H1 (cell line): Measurements from ENCODE around the gene MFNG. TPM values are rescaled to one million over a fixed set of nuclear protein-coding genes. Genes with fewer than 3 reads are reported as not detected.

Source experiments
- CTCF ChIA-PET: fragments of 300-600 bp; sonication (Branson Sonifier 250); formaldehyde crosslinking; loops from one replicate; lab custom pipeline; 2021; ENCODE audit not compliant: partially characterized antibody; lab: Charles Lee
- POLR2A ChIA-PET: fragments of 300-600 bp; sonication (Branson Sonifier 250); formaldehyde crosslinking; loops from one replicate; lab custom pipeline; 2021; ENCODE audit warnings: inconsistent platforms; ENCODE audit not compliant: partially characterized antibody; lab: Charles Lee
- DNase-seq, 2 experiments: peaks; one replicate each; pipeline versions ENCODE4 v3.0.0 to v3.0.0-alpha.2; 2010 to 2022; ENCODE audit warnings: low spot score in 2 of 2, low read depth in 1 of 2, mixed read lengths in 1 of 2
- FAIRE-seq: peaks from 2 replicates; lab custom pipeline; 2011; peaks lifted over from hg19 to GRCh38; lab: Jason Lieb, UNC
- H2AFZ ChIP-seq: 2 replicates; pipeline ENCODE4 v1.8.1; 2012; ENCODE audit warnings: low read length, inconsistent platforms
- H2AK5ac ChIP-seq: 2 replicates; pipeline ENCODE4 v1.6.1; 2013; ENCODE audit warnings: low read depth, low read length
- H2BK120ac ChIP-seq: replicated peaks from 2 replicates; pipeline ENCODE3; 2013; ENCODE audit warnings: low read depth, low read length, inconsistent platforms
- H2BK12ac ChIP-seq: 2 replicates; pipeline ENCODE4 v1.6.1; 2013; ENCODE audit warnings: low read depth, low read length
- H2BK15ac ChIP-seq: 2 replicates; pipeline ENCODE4 v1.6.1; 2013; ENCODE audit warnings: low read length
- H2BK20ac ChIP-seq: 2 replicates; pipeline ENCODE4 v1.6.1; 2013; ENCODE audit warnings: low read length
- H2BK5ac ChIP-seq: 2 replicates; pipeline ENCODE4 v1.6.1; 2013; ENCODE audit warnings: low read depth, low read length
- H3K14ac ChIP-seq: 2 replicates; pipeline ENCODE4 v1.6.1; 2013; ENCODE audit warnings: inconsistent platforms; ENCODE audit not compliant: insufficient read length
- H3K18ac ChIP-seq: 2 replicates; pipeline ENCODE4 v1.6.1; 2013; ENCODE audit warnings: low read length; ENCODE audit errors: extremely low read depth
- H3K23ac ChIP-seq: 2 replicates; pipeline ENCODE4 v1.6.1; 2013; ENCODE audit warnings: inconsistent platforms; ENCODE audit not compliant: insufficient read length
- H3K23me2 ChIP-seq: 2 replicates; pipeline ENCODE4 v1.6.1; 2013; ENCODE audit warnings: low read depth, low read length
- H3K27ac ChIP-seq: 2 replicates; pipeline ENCODE4 v1.6.1; 2011; ENCODE audit warnings: low read depth, low read length, inconsistent platforms
- H3K27me3 ChIP-seq, 4 experiments: replicated peaks in 1 of 4; 1 replicate in 1 of 4; 2 replicates in 3 of 4; pipeline versions ENCODE4 v1.6.1 to v1.8.1; 2011 to 2013; ENCODE audit warnings: low read length in 3 of 4, mild to moderate bottlenecking in 3 of 4, inconsistent platforms in 2 of 4, mixed read lengths in 2 of 4, moderate library complexity in 1 of 4; ENCODE audit not compliant: control insufficient read depth in 3 of 4, insufficient read depth in 3 of 4; ENCODE audit errors: extremely low read depth in 1 of 4
- H3K36me3 ChIP-seq, 4 experiments: 2 replicates each; pipeline versions ENCODE4 v1.6.1 to v1.8.1; 2011 to 2013; ENCODE audit warnings: mild to moderate bottlenecking in 4 of 4, low read length in 3 of 4, moderate library complexity in 2 of 4, control low read depth in 1 of 4, inconsistent platforms in 1 of 4; ENCODE audit not compliant: insufficient read depth in 4 of 4, control insufficient read depth in 2 of 4
- H3K4ac ChIP-seq: replicated peaks from 2 replicates; pipeline ENCODE3; 2013; ENCODE audit warnings: low read length, low read depth, mixed read lengths, inconsistent platforms; ENCODE audit not compliant: insufficient read length
- H3K4me1 ChIP-seq, 4 experiments: replicated peaks in 1 of 4; 1 replicate in 1 of 4; 2 replicates in 3 of 4; pipeline versions ENCODE4 v1.6.1 to v1.8.1; 2011 to 2013; ENCODE audit warnings: low read length in 3 of 4, inconsistent platforms in 2 of 4, mixed read lengths in 1 of 4; ENCODE audit not compliant: insufficient read depth in 4 of 4, control insufficient read depth in 3 of 4
- H3K4me2 ChIP-seq, 2 experiments: 2 replicates each; pipeline versions ENCODE4 v1.6.1 to v1.8.1; 2011 to 2013; ENCODE audit warnings: low read depth in 2 of 2, low read length in 2 of 2, control low read depth in 1 of 2, inconsistent platforms in 1 of 2, mild to moderate bottlenecking in 1 of 2; ENCODE audit not compliant: insufficient read depth in 1 of 2
- H3K4me3 ChIP-seq, 4 experiments: fragments of 200-600, 300-600 bp in 1 of 4; sonication (generic), shearing (Covaris generic), sonication (Bioruptor Twin) in 1 of 4; 2 replicates each; pipeline versions ENCODE4 v1.5.1 to v1.8.1; 2011 to 2016; ENCODE audit warnings: low read length in 4 of 4, low read depth in 3 of 4, control low read depth in 2 of 4, inconsistent platforms in 2 of 4, mild to moderate bottlenecking in 2 of 4, mixed read lengths in 1 of 4, moderate library complexity in 1 of 4; ENCODE audit not compliant: insufficient read depth in 2 of 4; ENCODE audit errors: extremely low read depth in 1 of 4
- H3K56ac ChIP-seq: replicated peaks from 2 replicates; pipeline ENCODE3; 2013; ENCODE audit warnings: low read depth, mild to moderate bottlenecking, mixed read lengths, low read length, inconsistent platforms; ENCODE audit not compliant: insufficient read length
- H3K79me1 ChIP-seq: 2 replicates; pipeline ENCODE4 v1.6.1; 2013; ENCODE audit warnings: low read depth, low read length, control low read depth
- H3K79me2 ChIP-seq, 2 experiments: 2 replicates each; pipeline versions ENCODE4 v1.6.1 to v1.8.1; 2012 to 2013; ENCODE audit warnings: low read length in 2 of 2, mild to moderate bottlenecking in 2 of 2, inconsistent platforms in 1 of 2; ENCODE audit not compliant: insufficient read depth in 2 of 2, control insufficient read depth in 1 of 2
- H3K9ac ChIP-seq, 4 experiments: replicated peaks in 1 of 4; 1 replicate in 1 of 4; 2 replicates in 3 of 4; pipeline versions ENCODE4 v1.6.1 to v1.8.1; 2011 to 2013; ENCODE audit warnings: low read depth in 3 of 4, low read length in 3 of 4, control low read depth in 2 of 4, mild to moderate bottlenecking in 2 of 4, moderate library complexity in 2 of 4, inconsistent platforms in 1 of 4; ENCODE audit errors: extremely low read depth in 1 of 4
- H3K9me3 ChIP-seq, 2 experiments: 2 replicates each; pipeline versions ENCODE4 v1.6.1 to v1.8.1; 2012 to 2013; ENCODE audit warnings: mild to moderate bottlenecking in 2 of 2, moderate library complexity in 2 of 2, control low read depth in 1 of 2, inconsistent platforms in 1 of 2, low read depth in 1 of 2, low read length in 1 of 2, mixed read lengths in 1 of 2; ENCODE audit not compliant: insufficient read depth in 2 of 2
- H4K20me1 ChIP-seq, 2 experiments: replicated peaks in 1 of 2; 2 replicates each; pipeline versions ENCODE3 to v1.8.1; 2011 to 2013; ENCODE audit warnings: inconsistent platforms in 2 of 2, low read length in 2 of 2, mild to moderate bottlenecking in 1 of 2; ENCODE audit not compliant: insufficient read depth in 2 of 2, control insufficient read depth in 1 of 2
- H4K5ac ChIP-seq: 2 replicates; pipeline ENCODE4 v1.6.1; 2013; ENCODE audit warnings: low read length, low read depth, mixed read lengths, inconsistent platforms; ENCODE audit not compliant: insufficient read length
- H4K8ac ChIP-seq: 2 replicates; pipeline ENCODE4 v1.8.0; 2013; ENCODE audit warnings: mild to moderate bottlenecking, moderate library complexity, low read length, inconsistent platforms; ENCODE audit not compliant: insufficient read depth; ENCODE audit errors: extremely low read depth
- H4K91ac ChIP-seq: replicated peaks from 2 replicates; pipeline ENCODE3; 2013; ENCODE audit warnings: low read length, mixed read lengths, inconsistent platforms; ENCODE audit not compliant: insufficient read length
- POLR2A ChIP-seq, 2 experiments: IDR thresholded peaks; 1 replicate in 1 of 2; 2 replicates in 1 of 2; pipeline ENCODE4 v1.6.1; 2011; ENCODE audit warnings: low read depth in 2 of 2, low read length in 2 of 2, mild to moderate bottlenecking in 2 of 2; ENCODE audit errors: control extremely low read depth in 1 of 2
- WGBS, 2 experiments: shearing (Covaris generic) in 1 of 2; methylation state at CpG; one replicate each; pipeline versions ENCODE4 v1.1.6 to v1.1.7; 2013 to 2015; ENCODE audit warnings: low lambda C conversion rate in 2 of 2, mixed read lengths in 2 of 2, inconsistent platforms in 1 of 2, low coverage in 1 of 2, missing lambda C conversion rate in 1 of 2; ENCODE audit not compliant: insufficient replicate concordance in 2 of 2, insufficient coverage in 1 of 2, insufficient read length in 1 of 2; ENCODE audit errors: extremely low coverage in 1 of 2, missing lambda C conversion rate in 1 of 2; 5-methylcytosine and 5-hydroxymethylcytosine counted together
- polyA plus RNA-seq, 7 experiments: library from polyadenylated mRNA; depleted of rRNA in 3 of 7; stranded (reverse) in 5 of 7; unstranded in 2 of 7; fragments of >200 nt in 5 of 7; fragments of 200-250 nt in 2 of 7; gene quantifications; 1 replicate in 5 of 7; 2 replicates in 1 of 7; 4 replicates in 1 of 7; pipeline versions ENCODE4 v1.2.1 to v1.2.3, GENCODE V29; 2011 to 2013; ENCODE audit warnings: missing spikeins in 2 of 7, mixed read lengths in 2 of 7
- total RNA-seq: library from RNA; stranded (reverse); fragmentation: NEBNext Ultra II Directional; extraction: Animal tissue kit (Norgen Biotek cat#: 25700); gene quantifications from 2 replicates; pipeline ENCODE4 v1.2.1, GENCODE V29; 2021

MFNG gene
- total and polyA plus RNA-seq, 2 of the 8 experiments (the other 6 are each of a cell fraction or from before 2014, with no cell fraction given) = 1.7 to 5.5 TPM

GRCh38 chr22:37470087-37470445, 16.1 kb downstream of the MFNG start:
- Histone ChIP-seq H2AK5ac (no peak overlapping the region), H3K27me3 (no peaks in the 10 kb centered on the region; a peak in 1 of 7 replicates), H2AFZ (no peak overlapping the region), H3K27ac (no peak overlapping the region), H3K4me2 (no peak overlapping the region), H2BK12ac (no peak overlapping the region), H3K23ac (no peak overlapping the region), H3K4ac (no peak overlapping the region), H3K9me3 (no peaks in the 10 kb centered on the region), H3K4me3 (no peak overlapping the region), H4K91ac (no peak overlapping the region), H3K79me1 (no peaks in the 10 kb centered on the region), H3K4me1 (no peaks in the 10 kb centered on the region; a peak in 3 of 7 replicates), H2BK5ac (no peak overlapping the region), H3K56ac (no peak overlapping the region), H3K79me2 (no peaks in the 10 kb centered on the region), H2BK15ac (no peak overlapping the region), H2BK20ac (no peak overlapping the region), H3K36me3 (no peaks in the 10 kb centered on the region; a peak in 1 of 8 replicates), H3K18ac (no peak overlapping the region), H4K20me1 (no peaks in the 10 kb centered on the region), H3K23me2 (no peaks in the 10 kb centered on the region), H3K14ac (no peak overlapping the region), H4K5ac (no peak overlapping the region), H2BK120ac (no peak overlapping the region), H3K9ac (no peak overlapping the region), H4K8ac (no peak overlapping the region)
- DNase-seq (no peak), FAIRE-seq (no peak)
- CTCF ChIA-PET = interaction anchor here (0.8 to 14.2 kb wide), 7 partner anchors 14 to 211 kb away, joined by 3 to 312 read pairs (median 4); partner anchors contain the start of gene MFNG
- POLR2A ChIA-PET = no interaction called here
- 87% methylated on average over 5 of the region's 5 CpGs; no CpG with 5 or more reads in 1 of the 2 experiments for WGBS, 2 experiments
- no peak for TF ChIP-seq POLR2A (IDR thresholded peaks at IDR 0.05; ENCODE audit: control extremely low read depth in 1 of 2, low read depth in 2 of 2, low read length in 2 of 2)
